KMS-11 (cell line): Measurements from ENCODE around the gene SUSD2.

Experiments used
- H2AFZ ChIP-seq: fragments of 200-600 bp; sonication (generic); 2 replicates; pipeline ENCODE4 v1.6.1; 2016; ENCODE audit warnings: antibody characterized with exemption, mixed run types, low read depth
- H3K27ac ChIP-seq: fragments of 200-600 bp; sonication (generic); 2 replicates; pipeline ENCODE4 v1.6.1; 2016; ENCODE audit warnings: mild to moderate bottlenecking, mixed run types
- H3K27me3 ChIP-seq: fragments of 200-600 bp; sonication (generic); 2 replicates; pipeline ENCODE4 v1.6.1; 2017; ENCODE audit warnings: mild to moderate bottlenecking, low read depth, mixed run types, moderate library complexity; ENCODE audit not compliant: insufficient read depth
- H3K36me3 ChIP-seq: fragments of 200-600 bp; sonication (generic); 2 replicates; pipeline ENCODE4 v1.6.1; 2017; ENCODE audit warnings: mild to moderate bottlenecking, mixed run types; ENCODE audit not compliant: insufficient read depth
- H3K4me1 ChIP-seq: fragments of 200-600 bp; sonication (generic); 2 replicates; pipeline ENCODE4 v1.6.1; 2016; ENCODE audit warnings: mild to moderate bottlenecking, low read depth, mixed run types; ENCODE audit not compliant: poor library complexity, severe bottlenecking
- H3K4me2 ChIP-seq: fragments of 200-600 bp; sonication (generic); 2 replicates; pipeline ENCODE4 v1.7.0; 2016; ENCODE audit warnings: mild to moderate bottlenecking, mixed run types
- H3K4me3 ChIP-seq: fragments of 200-600 bp; sonication (generic); IDR thresholded peaks from 2 replicates; pipeline ENCODE4 v1.6.1; 2017; ENCODE audit warnings: low read depth, low read length, mixed read lengths; ENCODE audit not compliant: insufficient read depth
- H3K79me2 ChIP-seq: fragments of 200-600 bp; sonication (generic); 2 replicates; pipeline ENCODE4 v1.6.1; 2016; ENCODE audit warnings: low read depth, mixed run types; ENCODE audit not compliant: insufficient read depth
- H3K9ac ChIP-seq: fragments of 200-600 bp; sonication (generic); 2 replicates; pipeline ENCODE4 v1.6.1; 2016; ENCODE audit warnings: mild to moderate bottlenecking, mixed run types
- H4K20me1 ChIP-seq: fragments of 200-600 bp; sonication (generic); 2 replicates; pipeline ENCODE4 v1.6.1; 2016; ENCODE audit warnings: mild to moderate bottlenecking, mixed run types; ENCODE audit not compliant: insufficient read depth
- CTCF ChIP-seq: fragments of 200-600 bp; sonication (generic); conservative IDR thresholded peaks from 2 replicates; pipeline ENCODE4 v1.6.1; 2017; ENCODE audit warnings: low read depth, mild to moderate bottlenecking, antibody characterized with exemption, low read length, moderate library complexity, mixed read lengths

Gene SUSD2

GRCh38 chr22:24145446-24146193 lies 35.7 kb upstream of the SUSD2 start:
- Histone ChIP-seq H3K36me3 (no peaks in the 10 kb centered on the region), H3K4me2 (peak overlapping the region; percentile 79), H3K9ac (peak overlapping the region; percentile 0; the same call in 1 of the 2 replicates), H3K27me3 (no peaks in the 10 kb centered on the region), H3K4me3 (no peak overlapping the region), H3K4me1 (peaks cover 62% of the 10 kb centered on the region), H4K20me1 (no peaks in the 10 kb centered on the region), H3K79me2 (no peaks in the 10 kb centered on the region), H2AFZ (no peak overlapping the region), H3K27ac (peak overlapping the region; percentile 43)
- no peak for TF ChIP-seq CTCF

- no peaks in the 10 kb centered on the region for H4K20me1 ChIP-seq
Measured at GRCh38 chr22:24146194-24146616, 35.1 kb upstream of the SUSD2 start.

GRCh38 chr22:24146791-24147353 lies 34.4 kb upstream of the SUSD2 start:
- H3K4me2 ChIP-seq, result no peak overlapping the region
- no peak overlapping the region for H3K9ac ChIP-seq
- H3K79me2 ChIP-seq, result no peaks in the 10 kb centered on the region
- no peaks in the 10 kb centered on the region for H3K36me3 ChIP-seq
- no peak overlapping the region; the same call in 1 of the 2 replicates for H3K27ac ChIP-seq
- H3K27me3 ChIP-seq, result no peaks in the 10 kb centered on the region
- no peaks in the 10 kb centered on the region for H4K20me1 ChIP-seq
- peaks cover 50% of the 10 kb centered on the region for H3K4me1 ChIP-seq
- no peak overlapping the region for H2AFZ ChIP-seq
- no peak overlapping the region for H3K4me3 ChIP-seq
- TF ChIP-seq CTCF, result no peak

More at GRCh38 chr22:24146194-24146616, 35.1 kb upstream of the SUSD2 start:
- Histone ChIP-seq H3K79me2 (no peaks in the 10 kb centered on the region), H3K27ac (peak overlapping the region; percentile 43), H3K4me3 (no peak overlapping the region), H3K4me2 (peak overlapping the region; percentile 79), H3K9ac (peak overlapping the region; percentile 0; the same call in 1 of the 2 replicates), H3K4me1 (peaks cover 56% of the 10 kb centered on the region), H2AFZ (no peak overlapping the region), H3K36me3 (no peaks in the 10 kb centered on the region), H3K27me3 (no peaks in the 10 kb centered on the region)
- TF ChIP-seq CTCF, result no peak

- Histone ChIP-seq H2AFZ (no peak overlapping the region), H3K27ac (no peak overlapping the region), H3K4me2 (no peak overlapping the region), H3K4me1 (peaks cover 42% of the 10 kb centered on the region), H3K79me2 (no peaks in the 10 kb centered on the region), H3K27me3 (no peaks in the 10 kb centered on the region), H3K4me3 (no peak overlapping the region), H3K9ac (no peak overlapping the region), H3K36me3 (no peaks in the 10 kb centered on the region), H4K20me1 (no peaks in the 10 kb centered on the region)
- no peak for TF ChIP-seq CTCF
Measured at GRCh38 chr22:24147666-24148065, 33.6 kb upstream of the SUSD2 start.
